PC-3 (cell line): ENCODE results near the gene PSMD5. TPM values are rescaled to one million over a fixed set of nuclear protein-coding genes. Genes with fewer than 3 reads are reported as not detected.

Experiments
- ATAC-seq: fragments of 200-7000 bp; cut with Tn5 transposase; 2 replicates; pipeline ENCODE4 v1.9.1; 2020; ENCODE audit warnings: mild to moderate bottlenecking, moderate library complexity
- BruUV-seq: library from RNA; stranded (reverse); fragments of 400-500 nt; replicated peaks from 2 replicates; lab custom pipeline; 2021; lab: Mats Ljungman, UMichigan
- CTCF ChIA-PET: fragments of 300-600 bp; sonication (Branson Sonifier 250); formaldehyde crosslinking; loops from one replicate; lab custom pipeline; 2022; ENCODE audit warnings: antibody characterized with exemption; lab: Charles Lee
- POLR2A ChIA-PET: fragments of 300-600 bp; sonication (Branson Sonifier 250); formaldehyde crosslinking; loops from one replicate; lab custom pipeline; 2022; ENCODE audit warnings: antibody characterized with exemption; ENCODE audit not compliant: unreplicated experiment; lab: Charles Lee
- DNase-seq: peaks from one replicate; pipeline ENCODE4 v3.0.0-alpha.2; 2015
- H2AFZ ChIP-seq: fragments of 300-600 bp; sonication (generic); 2 replicates; pipeline ENCODE4 v1.6.0; 2016; ENCODE audit warnings: antibody characterized with exemption, low read length
- H3F3A ChIP-seq: fragments of 300-600 bp; sonication (generic); one replicate; pipeline ENCODE4 v1.6.0; 2017; ENCODE audit warnings: antibody characterized with exemption, low read length, control low read depth, mild to moderate bottlenecking; ENCODE audit not compliant: unreplicated experiment
- H3K27ac ChIP-seq: fragments of 300-600 bp; sonication (generic); 2 replicates; pipeline ENCODE4 v1.5.1; 2016; ENCODE audit warnings: mild to moderate bottlenecking, low read length
- H3K27me3 ChIP-seq: fragments of 300-600 bp; sonication (generic); 2 replicates; pipeline ENCODE4 v1.6.1; 2016; ENCODE audit warnings: low read length, mixed read lengths
- H3K36me3 ChIP-seq: fragments of 300-600 bp; sonication (generic); 2 replicates; pipeline ENCODE4 v1.6.1; 2016; ENCODE audit warnings: low read depth, mixed run types, low read length, mixed read lengths
- H3K4me1 ChIP-seq: fragments of 300-600 bp; sonication (generic); 2 replicates; pipeline ENCODE4 v1.5.1; 2016; ENCODE audit warnings: low read length; ENCODE audit not compliant: insufficient read depth
- H3K4me2 ChIP-seq: fragments of 300-600 bp; sonication (generic); 2 replicates; pipeline ENCODE4 v1.6.0; 2016; ENCODE audit warnings: low read length
- H3K4me3 ChIP-seq: fragments of 300-600 bp; sonication (generic); 2 replicates; pipeline ENCODE4 v1.5.1; 2016; ENCODE audit warnings: mild to moderate bottlenecking, low read length, mixed read lengths
- H3K79me2 ChIP-seq: fragments of 300-600 bp; sonication (generic); 2 replicates; pipeline ENCODE4 v1.6.1; 2017; ENCODE audit warnings: low read length, mixed read lengths
- H3K9ac ChIP-seq: fragments of 300-600 bp; sonication (generic); 2 replicates; pipeline ENCODE4 v1.6.0; 2016; ENCODE audit warnings: mild to moderate bottlenecking, low read length
- H3K9me2 ChIP-seq: fragments of 300-600 bp; sonication (generic); replicated peaks from 2 replicates; pipeline ENCODE4 v1.6.1; 2016; ENCODE audit warnings: mixed run types, low read length, mixed read lengths
- H3K9me3 ChIP-seq: fragments of 300-600 bp; sonication (generic); 2 replicates; pipeline ENCODE4 v1.6.1; 2016; ENCODE audit warnings: low read length, mixed read lengths
- H4K20me1 ChIP-seq: fragments of 300-600 bp; sonication (generic); 2 replicates; pipeline ENCODE4 v1.6.1; 2016; ENCODE audit warnings: low read length, mixed read lengths
- CTCF ChIP-seq: fragments of 300-600 bp; sonication (generic); conservative IDR thresholded peaks from 2 replicates; pipeline ENCODE4 v1.5.1; 2017; ENCODE audit warnings: antibody characterized with exemption, low read depth, mild to moderate bottlenecking, low read length
- EZH2 ChIP-seq: fragments of 300-600 bp; sonication (generic); IDR thresholded peaks from one replicate; pipeline ENCODE4 v1.6.1; 2017; ENCODE audit warnings: antibody characterized with exemption, mild to moderate bottlenecking, low read length; ENCODE audit not compliant: unreplicated experiment
- EZH2phosphoT487 ChIP-seq: fragments of 300-600 bp; sonication (generic); IDR thresholded peaks from 2 replicates; pipeline ENCODE4 v1.6.1; 2018; ENCODE audit warnings: mild to moderate bottlenecking, antibody characterized with exemption, low read length, borderline replicate concordance
- intact Hi-C: fragments of 100-400 bp; cut with micrococcal nuclease; formaldehyde crosslinking; loops from 2 replicates; pipeline ENCODE4 v1.9.0; 2023
- total RNA-seq: library from RNA; depleted of rRNA; stranded (reverse); fragments of >200 nt; gene quantifications from 2 replicates; pipeline ENCODE4 v1.2.3, GENCODE V29; 2014

PSMD5 gene
- total RNA-seq, 1 experiment from 2014 or later = 23.4 TPM

GRCh38 chr9:120846251-120846889 lies 3.6 kb upstream of the PSMD5 start:
- no peak overlapping the region for H3K9ac ChIP-seq
- no peak overlapping the region for H3K27ac ChIP-seq
- H3K9me3 ChIP-seq = no peaks in the 10 kb centered on the region
- H3K79me2 ChIP-seq = peaks cover 27% of the 10 kb centered on the region
- H3K4me2 ChIP-seq = no peak overlapping the region
- no peaks in the 10 kb centered on the region for H4K20me1 ChIP-seq
- TF ChIP-seq EZH2phosphoT487 (no peak), EZH2 (no peak), CTCF (no peak)
- DNase-seq (no peak), ATAC-seq (no peak)
- H3F3A ChIP-seq = no peaks in the 10 kb centered on the region
- no peaks in the 10 kb centered on the region for H3K36me3 ChIP-seq
- H3K9me2 ChIP-seq = no peaks in the 10 kb centered on the region
- intact Hi-C loops = no loop called here
- no peaks in the 10 kb centered on the region; the same call in none of the 2 replicates for H3K4me1 ChIP-seq
- POLR2A ChIA-PET = no interaction called here
- H3K4me3 ChIP-seq = no peak overlapping the region
- CTCF ChIA-PET = no interaction called here
- BruUV-seq = no TSS peak
- no peaks in the 10 kb centered on the region for H3K27me3 ChIP-seq
- no peak overlapping the region for H2AFZ ChIP-seq

GRCh38 chr9:120845255-120845654 lies 2.5 kb upstream of the PSMD5 start:
- POLR2A ChIA-PET = no interaction called here
- Histone ChIP-seq H3K4me1 (no peaks in the 10 kb centered on the region; the same call in none of the 2 replicates), H3K9ac (no peak overlapping the region), H3K9me2 (no peaks in the 10 kb centered on the region), H3K79me2 (peaks cover 36% of the 10 kb centered on the region), H3K4me2 (no peak overlapping the region), H3F3A (no peaks in the 10 kb centered on the region), H3K27ac (no peak overlapping the region), H3K9me3 (no peaks in the 10 kb centered on the region), H2AFZ (no peak overlapping the region), H4K20me1 (no peaks in the 10 kb centered on the region), H3K36me3 (no peaks in the 10 kb centered on the region), H3K4me3 (no peak overlapping the region), H3K27me3 (no peaks in the 10 kb centered on the region)
- TF ChIP-seq EZH2phosphoT487 = no peak
- TF ChIP-seq EZH2 = no peak
- TF ChIP-seq CTCF = no peak
- no TSS peak for BruUV-seq
- no peak for ATAC-seq
- intact Hi-C loops = no loop called here
- DNase-seq = no peak
- CTCF ChIA-PET = no interaction called here
